Head of caudate nucleus (tissue), 42 donors: ENCODE measurements around the gene CDC26.

Experiments
- DNase-seq, 42 donors: peaks; one replicate each; pipeline versions ENCODE4 v3.0.0 to v3.0.0-alpha.2; 2020 to 2021; ENCODE audit warnings: mixed read lengths in 7 of 42
- intact Hi-C: fragments of 100-400 bp; cut with DNase I; formaldehyde crosslinking; loops from one replicate; pipeline ENCODE4 v1.15.0; 2022

The CDC26 gene

GRCh38 chr9:113219969-113220368 is 55.4 kb downstream of the CDC26 start:
- intact Hi-C loops = loop anchor here (2.0 to 5.0 kb wide), 3 partner anchors 55 to 192 kb away; partner anchors contain the start of genes C9orf43, CDC26, POLE3 and PRPF4
- DNase-seq = no peak

GRCh38 chr9:113219186-113219936 is 56.0 kb downstream of the CDC26 start:
- intact Hi-C loops = no loop called here
- no peak for DNase-seq
